Activated CD8-positive, alpha-beta T cell treated with anti-CD3 and anti-CD28 coated beads for 36 hours (primary cell): ENCODE measurements around the gene AP1S1. TPM values are rescaled to one million over a fixed set of nuclear protein-coding genes. Genes with fewer than 3 reads are reported as not detected.
A peak's percentile ranks its signal among the peaks of the same experiment; 100 is the strongest.

Experiments used
- ATAC-seq: fragments of 200-7000 bp; cut with Tn5 transposase; one replicate; pipeline ENCODE4 v1.10.0; 2021; ENCODE audit warnings: mild to moderate bottlenecking, moderate library complexity
- CTCF ChIA-PET: fragments of 350-600 bp; sonication (Branson Sonifier 250); formaldehyde crosslinking; loops from one replicate; lab custom pipeline; 2021; ENCODE audit warnings: antibody characterized with exemption; lab: Charles Lee
- POLR2A ChIA-PET: fragments of 350-600 bp; sonication (Branson Sonifier 250); formaldehyde crosslinking; loops from one replicate; lab custom pipeline; 2021; ENCODE audit warnings: antibody characterized with exemption; lab: Charles Lee
- DNase-seq: peaks from one replicate; pipeline ENCODE4 v3.0.0-alpha.2; 2020
- H3K27ac Mint-ChIP-seq: one replicate; pipeline ENCODE4 v1.8.0; 2021; ENCODE audit warnings: mild to moderate bottlenecking, mixed read lengths
- H3K27me3 Mint-ChIP-seq: one replicate; pipeline ENCODE4 v1.8.0; 2021; ENCODE audit warnings: mixed read lengths
- H3K36me3 Mint-ChIP-seq: one replicate; pipeline ENCODE4 v1.8.0; 2021; ENCODE audit warnings: low read depth, mixed read lengths
- H3K4me1 Mint-ChIP-seq: one replicate; pipeline ENCODE4 v1.8.0; 2021; ENCODE audit warnings: low read depth, mixed read lengths
- H3K4me3 Mint-ChIP-seq: one replicate; pipeline ENCODE4 v1.8.0; 2021; ENCODE audit warnings: mild to moderate bottlenecking, moderate library complexity, mixed read lengths
- H3K9me3 Mint-ChIP-seq: one replicate; pipeline ENCODE4 v1.8.0; 2021; ENCODE audit warnings: mixed read lengths
- CTCF ChIP-seq: fragments of 200-600 bp; IDR thresholded peaks from one replicate; pipeline ENCODE4 v1.8.0; 2022; ENCODE audit warnings: antibody characterized with exemption, mild to moderate bottlenecking
- intact Hi-C: fragments of 100-400 bp; cut with micrococcal nuclease; formaldehyde crosslinking; loops from one replicate; pipeline ENCODE4 v1.10.0; 2022
- total RNA-seq, 2 experiments: library from RNA; stranded (reverse); gene quantifications; one replicate each; pipeline ENCODE4 v1.2.3, GENCODE V29; 2021

AP1S1 gene
- total RNA-seq, 2 experiments from 2014 or later: 35.6 to 39.5 TPM

GRCh38 chr7:101123703-101124068, 30.6 kb upstream of the AP1S1 start:
- no peak for TF ChIP-seq CTCF
- intact Hi-C loops: no loop called here
- Mint-ChIP-seq H3K4me1 (peaks cover 42% of the 10 kb centered on the region), H3K36me3 (no peaks in the 10 kb centered on the region), H3K4me3 (no peak overlapping the region), H3K27me3 (peaks cover 67% of the 10 kb centered on the region), H3K9me3 (no peaks in the 10 kb centered on the region), H3K27ac (no peak overlapping the region)
- ChIA-PET POLR2A (no interaction called here), CTCF (interaction anchor here (1.0 to 4.8 kb wide), 4 partner anchors 11 to 69 kb away, joined by 3 to 27 read pairs (median 6); no protein-coding TSS in a partner anchor)
- DNase-seq: no peak
- no peak for ATAC-seq

GRCh38 chr7:101124376-101125056, 29.8 kb upstream of the AP1S1 start:
- ChIA-PET POLR2A (no interaction called here), CTCF (interaction anchor here (1.5 to 4.8 kb wide), 4 partner anchors 10 to 47 kb away, joined by 4 to 27 read pairs (median 8); no protein-coding TSS in a partner anchor)
- no peak for TF ChIP-seq CTCF
- peaks cover 41% of the 10 kb centered on the region for H3K4me1 Mint-ChIP-seq
- no peaks in the 10 kb centered on the region for H3K9me3 Mint-ChIP-seq
- peaks cover 64% of the 10 kb centered on the region for H3K27me3 Mint-ChIP-seq
- ATAC-seq: no peak
- no peak overlapping the region for H3K4me3 Mint-ChIP-seq
- no peak for DNase-seq
- intact Hi-C loops: no loop called here
- no peak overlapping the region for H3K27ac Mint-ChIP-seq
- no peaks in the 10 kb centered on the region for H3K36me3 Mint-ChIP-seq

GRCh38 chr7:101125989-101126650, 28.2 kb upstream of the AP1S1 start:
- POLR2A ChIA-PET: interaction anchor here (0.7 to 1.4 kb wide), 2 partner anchors 14 to 41 kb away, joined by 3 to 4 read pairs; no protein-coding TSS in a partner anchor

GRCh38 chr7:101126651-101127459, 27.4 kb upstream of the AP1S1 start, which contains the start of gene SERPINE1:
Gene SERPINE1, plus strand, starts transcription at chr7:101127104. Its CDS starts 1,290 bp downstream, at chr7:101128394.
- intact Hi-C loops: no loop called here
- no peak within 1 kb of the TSS for H3K27ac Mint-ChIP-seq
- peak; percentile 42 for TF ChIP-seq CTCF
- ChIA-PET CTCF (interaction anchor here (0.8 to 4.8 kb wide), 8 partner anchors 11 to 66 kb away, joined by 3 to 27 read pairs (median 4); no protein-coding TSS in a partner anchor), POLR2A (interaction anchor here (0.5 to 0.7 kb wide), 2 partner anchors 9 to 42 kb away, joined by 3 to 4 read pairs; no protein-coding TSS in a partner anchor)
- H3K36me3 Mint-ChIP-seq: no peaks in the 10 kb centered on the region
- DNase-seq: peak; percentile 82
- peaks cover 35% of the 10 kb centered on the region for H3K4me1 Mint-ChIP-seq
- peak within 1 kb of the TSS; percentile 44 for H3K4me3 Mint-ChIP-seq
- H3K27me3 Mint-ChIP-seq: peaks cover 58% of the 10 kb centered on the region
- H3K9me3 Mint-ChIP-seq: no peaks in the 10 kb centered on the region
- ATAC-seq: peak; percentile 84

More at GRCh38 chr7:101125989-101126650, 28.2 kb upstream of the AP1S1 start:
- Mint-ChIP-seq H3K27me3 (peaks cover 59% of the 10 kb centered on the region), H3K4me3 (no peak overlapping the region), H3K9me3 (no peaks in the 10 kb centered on the region), H3K36me3 (no peaks in the 10 kb centered on the region), H3K27ac (no peak overlapping the region), H3K4me1 (peaks cover 36% of the 10 kb centered on the region)
- peak; percentile 33 for DNase-seq
- CTCF ChIA-PET: interaction anchor here (0.8 to 4.8 kb wide), 9 partner anchors 9 to 67 kb away, joined by 3 to 27 read pairs (median 4); no protein-coding TSS in a partner anchor
- intact Hi-C loops: no loop called here
- TF ChIP-seq CTCF: no peak
- no peak for ATAC-seq
